NCI-H524 treated with DMSO at 0.1 percent for 48 hours (cell line): Measurements from ENCODE around the gene ROR2.

Experiments
- DNase-seq: peaks from one replicate; lab custom pipeline; 2025; lab: John Stamatoyannopoulos, UW

ROR2 gene

GRCh38 chr9:91841591-91841990 is 108.4 kb downstream of the ROR2 start:
- DNase-seq: no peak

DNA sequence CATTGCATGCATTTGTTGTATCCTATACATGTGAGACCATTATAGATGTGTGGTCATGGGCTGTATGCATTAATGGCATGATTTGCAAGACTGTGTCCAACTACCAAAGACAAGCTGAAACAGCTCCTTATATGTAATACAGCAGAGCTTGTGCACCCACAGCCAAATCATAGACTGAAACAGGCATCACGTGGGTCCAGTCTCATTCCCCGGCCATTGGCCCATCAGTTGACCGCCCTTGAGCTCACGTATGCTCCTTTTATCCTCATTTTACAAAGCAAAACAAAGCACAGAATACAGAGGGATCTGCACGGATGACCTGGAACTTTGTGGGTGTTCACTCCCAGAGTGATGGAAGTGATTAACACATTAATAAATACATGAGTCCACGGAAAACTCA is 109.1 kb downstream of the ROR2 start:
- DNase-seq: no peak

GRCh38 chr9:91840469-91840868 is 109.6 kb downstream of the ROR2 start:
- DNase-seq: no peak

DNA sequence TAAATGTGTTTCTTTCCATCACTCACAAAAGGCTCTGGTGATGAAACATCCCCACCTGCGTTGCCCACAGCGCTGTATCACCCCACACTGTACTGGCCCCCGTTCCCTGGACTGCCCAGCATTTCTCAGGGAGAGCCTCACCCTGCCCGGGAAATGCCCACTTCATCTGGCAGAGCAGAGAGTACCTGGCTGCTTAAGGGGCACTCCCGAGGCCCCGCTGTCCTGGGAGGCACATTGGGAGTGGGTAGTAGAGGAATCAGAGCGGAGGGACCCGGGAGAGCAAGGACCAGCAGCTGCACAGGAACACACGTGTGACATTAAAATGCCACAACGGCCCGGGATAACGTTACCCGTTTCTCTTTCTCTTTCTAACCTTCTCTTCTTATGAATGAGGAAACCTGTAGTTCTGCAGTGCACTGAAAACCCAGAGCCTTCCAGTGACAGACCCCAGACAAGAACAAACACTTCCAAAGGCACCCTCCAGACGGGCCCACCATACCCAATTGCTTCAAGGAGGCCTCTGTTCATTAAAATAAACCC is 110.0 kb downstream of the ROR2 start:
- DNase-seq: no peak

DNA sequence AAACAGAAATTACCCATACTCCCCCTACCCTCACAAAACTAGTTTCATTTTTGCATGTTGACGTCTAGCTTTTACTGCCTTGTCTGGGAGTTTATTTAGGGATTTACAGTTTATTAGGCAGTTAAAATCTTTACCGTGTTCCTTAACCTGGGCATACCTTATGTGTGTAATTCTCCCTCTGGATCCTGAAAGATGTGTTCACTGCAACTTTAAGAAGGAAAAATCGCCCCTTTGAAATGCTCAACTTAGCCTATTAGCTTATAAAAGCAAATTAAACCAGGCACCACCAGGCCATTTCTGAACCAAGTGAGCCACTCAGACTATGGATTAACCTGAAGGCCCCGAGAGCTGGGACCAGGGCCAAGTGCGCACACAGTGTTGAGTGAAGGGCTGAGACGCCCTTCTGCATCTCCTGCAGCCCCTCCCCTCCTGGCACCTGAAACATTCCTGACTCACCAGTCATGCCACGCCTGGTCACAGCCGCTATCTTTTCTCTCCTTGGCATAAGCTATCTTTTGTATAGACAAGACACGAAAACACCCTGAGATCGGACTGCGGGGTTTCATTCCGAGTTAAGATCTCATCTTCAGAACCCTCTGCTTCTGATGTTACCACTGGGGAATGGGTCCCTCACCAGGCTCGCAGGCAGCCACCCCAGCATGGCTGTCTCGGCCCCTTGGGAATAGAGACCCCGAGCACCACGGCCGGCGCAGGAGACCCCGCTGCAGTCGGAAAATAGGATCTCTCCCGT is 111.9 kb downstream of the ROR2 start:
- DNase-seq: peak; percentile 47

GRCh38 chr9:91836515-91836914 is 113.5 kb downstream of the ROR2 start:
- DNase-seq: no peak

DNA sequence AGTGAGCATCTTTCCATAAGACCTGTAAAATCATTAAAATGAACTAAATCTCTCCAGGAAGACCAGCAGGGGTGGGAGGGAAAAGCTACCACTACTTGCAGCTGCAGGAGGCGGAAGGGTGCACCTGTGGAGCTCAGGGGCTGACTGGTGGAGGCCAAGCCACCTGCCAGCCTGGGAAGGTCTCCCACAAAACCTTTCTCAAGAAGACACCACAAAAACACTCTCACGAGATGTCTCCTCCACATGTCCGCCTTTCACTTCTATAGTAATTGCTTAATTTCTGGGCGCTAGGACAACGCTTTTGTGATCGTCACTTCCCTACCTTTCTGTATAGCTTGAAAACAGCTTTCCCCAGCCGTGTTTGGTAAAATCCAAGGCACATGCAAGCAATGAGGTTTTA is 114.4 kb downstream of the ROR2 start:
- no peak for DNase-seq

DNA sequence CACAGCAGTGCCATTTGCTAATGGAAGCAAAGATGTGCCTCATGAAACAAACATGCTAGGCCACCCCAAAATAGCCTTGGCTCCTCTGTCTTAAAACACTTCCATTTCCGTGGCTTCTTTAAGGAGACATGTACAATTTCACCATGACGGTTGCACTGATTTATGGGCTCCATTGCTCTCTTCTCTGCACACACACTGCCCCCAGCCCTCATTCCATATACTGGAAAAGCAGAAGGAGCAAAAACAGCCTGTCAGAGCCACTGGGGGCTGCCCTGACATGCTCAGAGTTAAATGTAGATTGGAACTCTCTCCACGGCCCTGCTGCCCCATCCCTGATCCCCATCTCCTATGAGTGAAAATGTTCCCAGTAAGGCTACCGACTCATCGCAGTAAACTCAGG is 114.8 kb downstream of the ROR2 start:
- no peak for DNase-seq

GRCh38 chr9:91834740-91835139 is 115.3 kb downstream of the ROR2 start:
- DNase-seq: no peak

DNA sequence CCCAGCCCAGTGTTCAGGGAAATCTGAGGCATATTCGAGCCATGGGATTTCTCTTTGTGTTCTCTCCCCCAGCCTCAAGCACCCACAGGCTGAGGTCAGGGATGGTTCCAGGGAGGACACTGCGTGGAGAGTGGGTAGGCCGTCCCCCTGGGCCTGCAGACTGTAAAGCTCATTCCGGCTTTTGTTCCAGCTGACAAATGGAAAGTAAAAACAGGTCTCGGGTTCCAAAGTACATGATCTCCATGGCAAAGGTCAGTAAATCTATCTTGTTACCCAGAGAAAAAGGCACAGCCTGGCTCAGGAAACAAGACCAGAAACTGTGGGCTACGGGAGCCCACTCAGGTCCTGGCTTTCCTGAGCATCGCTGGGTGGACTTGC is 116.2 kb downstream of the ROR2 start:
- DNase-seq: no peak

DNA sequence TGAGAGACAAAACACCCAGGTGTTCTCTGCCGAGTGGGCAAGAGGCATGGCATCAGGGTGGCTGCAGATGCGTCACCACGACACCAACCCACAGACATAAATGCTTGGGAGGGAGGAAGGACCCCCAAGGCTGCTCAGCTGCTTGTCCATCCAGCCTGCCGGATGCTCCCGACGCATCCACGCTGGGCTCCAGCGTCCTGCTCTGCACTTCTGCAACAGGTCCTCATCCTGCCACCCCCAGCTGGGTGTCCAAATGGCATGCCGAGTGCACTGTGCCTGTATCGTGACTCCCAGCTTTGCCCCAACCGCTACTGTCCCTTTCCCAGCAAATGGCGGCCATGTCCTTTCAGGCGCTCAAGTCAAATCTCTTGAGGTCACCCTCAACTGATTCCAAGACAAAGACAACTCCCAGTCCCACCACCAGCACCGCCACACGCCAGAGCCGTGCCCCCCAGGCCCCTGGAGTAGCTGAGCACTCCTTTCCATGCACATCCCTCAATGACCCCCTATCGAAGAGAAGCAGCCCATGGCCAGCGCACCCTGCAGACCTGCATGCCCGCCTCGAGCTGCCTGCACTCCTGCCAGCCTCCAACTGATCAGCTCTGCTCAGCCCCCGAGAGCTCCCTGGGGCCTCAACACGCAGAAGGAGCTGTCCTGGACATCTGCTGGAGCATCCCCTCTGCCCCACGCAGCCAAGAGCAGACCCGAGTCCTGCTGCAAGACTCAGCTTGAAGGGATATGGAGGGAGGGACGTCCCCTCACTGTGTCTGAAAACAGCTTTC is 116.7 kb downstream of the ROR2 start:
- no peak for DNase-seq

GRCh38 chr9:91832322-91832721 is 117.7 kb downstream of the ROR2 start:
- DNase-seq: no peak

DNA sequence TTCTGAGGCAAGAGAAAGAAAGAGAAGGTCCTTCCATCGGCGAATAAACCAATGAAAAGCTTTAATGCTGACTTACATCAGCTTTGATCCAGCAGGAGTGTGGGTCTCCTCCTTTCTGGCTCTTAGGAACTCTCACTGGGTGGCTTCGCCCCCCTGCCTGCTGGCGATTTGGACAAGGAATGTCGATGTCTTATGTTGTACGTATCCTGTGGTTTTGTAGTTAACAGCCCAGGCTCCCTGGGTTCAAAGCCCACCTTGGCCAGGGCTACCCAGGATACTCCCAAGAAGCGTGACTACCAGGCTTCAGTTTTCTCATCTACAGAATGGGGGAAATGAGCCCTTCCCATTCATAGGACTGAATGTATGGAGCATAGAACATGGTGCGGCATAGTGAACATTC is 124.2 kb downstream of the ROR2 start:
- DNase-seq: no peak

DNA sequence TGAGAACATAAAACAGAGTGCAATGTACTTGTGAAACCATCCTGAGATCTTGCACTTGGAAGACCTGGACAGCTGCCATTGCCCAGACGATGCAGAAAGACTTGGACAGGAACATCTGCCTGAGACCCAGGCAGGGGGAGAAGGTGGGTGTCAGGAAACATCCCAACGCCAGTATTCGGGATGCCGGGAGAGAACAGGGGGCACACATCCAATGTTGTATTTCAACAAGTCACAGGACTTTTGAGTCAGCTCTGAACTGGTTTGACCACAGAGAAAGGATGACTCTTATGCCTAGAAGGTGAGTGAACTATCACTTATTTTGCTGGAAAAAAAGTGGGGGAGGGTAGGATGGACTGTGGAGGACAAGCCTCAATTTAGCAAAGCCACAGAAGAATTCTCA is 124.6 kb downstream of the ROR2 start:
- DNase-seq: no peak

- DNase-seq: no peak
Measured at GRCh38 chr9:91824601-91825305, 125.3 kb downstream of the ROR2 start.

- DNase-seq: no peak
Measured at GRCh38 chr9:91824151-91824550, 125.9 kb downstream of the ROR2 start.

DNA sequence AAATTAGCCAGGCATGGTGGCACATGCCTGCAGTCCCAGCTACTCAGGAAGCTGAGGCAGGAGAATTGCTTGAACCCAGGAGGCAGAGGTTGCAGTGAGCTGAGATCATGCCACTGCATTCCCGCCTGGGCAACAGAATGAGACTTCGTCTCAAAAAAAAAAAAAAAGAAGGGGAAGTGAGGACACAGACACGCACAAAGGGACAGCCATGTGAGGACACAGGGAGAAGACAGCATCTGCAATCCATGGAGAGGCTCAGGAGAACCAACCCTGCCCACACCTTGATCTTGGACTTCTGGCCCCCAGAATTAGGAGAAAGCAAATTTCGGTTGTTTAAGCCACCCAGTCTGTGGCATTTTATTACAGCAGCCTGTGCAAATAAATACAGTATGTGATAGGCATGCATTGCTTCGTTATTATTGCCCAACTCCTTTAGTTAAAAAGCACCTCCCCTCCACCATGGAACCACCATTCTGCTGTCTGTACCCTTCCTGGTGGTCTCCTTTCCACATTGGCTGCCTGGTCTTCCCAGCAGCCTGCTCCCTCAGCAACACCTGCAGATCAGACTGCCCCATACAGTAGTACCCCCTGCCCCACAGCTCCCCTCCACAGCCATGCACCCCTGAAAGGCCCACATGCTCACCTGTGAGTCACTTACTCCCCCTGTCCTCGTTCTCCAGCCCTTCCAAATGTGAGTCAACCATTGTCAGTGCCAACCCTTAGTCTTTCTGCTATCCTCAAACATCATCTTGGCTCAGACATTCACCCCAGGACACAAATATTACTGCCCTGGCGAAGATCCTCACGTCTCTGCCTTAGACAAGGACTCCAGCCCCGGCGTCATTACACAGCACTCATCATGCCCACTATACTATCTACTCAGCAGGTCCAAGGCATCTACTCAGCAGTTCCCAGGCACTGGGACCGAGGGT is 128.8 kb downstream of the ROR2 start:
- no peak for DNase-seq

DNA sequence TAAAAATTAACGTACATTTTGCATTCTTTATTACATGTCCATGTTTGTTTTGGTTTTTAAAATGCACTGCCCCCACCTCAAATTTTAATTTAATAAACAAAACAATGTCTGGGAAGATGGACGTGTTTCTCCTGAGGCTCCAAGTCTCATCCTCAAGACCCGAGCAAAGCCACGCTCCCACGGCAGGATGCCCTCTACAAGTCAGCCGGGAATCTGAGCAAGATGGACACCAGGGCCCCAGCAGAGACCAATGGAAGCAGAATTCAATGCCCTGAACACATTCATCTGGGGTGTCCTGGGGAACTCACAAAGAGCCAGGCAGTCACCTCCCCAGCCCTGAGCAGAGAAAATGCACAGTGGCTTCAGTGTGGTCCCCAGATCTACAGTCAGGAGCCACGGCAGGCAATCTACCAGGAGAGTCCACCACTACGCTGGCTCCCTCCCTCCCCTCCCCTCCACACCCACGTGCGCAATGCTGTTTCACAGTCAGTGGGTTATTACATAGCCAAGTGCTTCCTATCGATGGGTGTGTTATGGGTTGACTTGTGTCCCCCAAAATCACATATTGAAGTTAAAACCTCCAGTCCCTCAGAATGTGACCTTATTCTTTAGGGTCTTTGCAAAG is 129.8 kb downstream of the ROR2 start:
- DNase-seq: no peak

GRCh38 chr9:91818647-91819403 is 131.2 kb downstream of the ROR2 start:
- no peak for DNase-seq

DNA sequence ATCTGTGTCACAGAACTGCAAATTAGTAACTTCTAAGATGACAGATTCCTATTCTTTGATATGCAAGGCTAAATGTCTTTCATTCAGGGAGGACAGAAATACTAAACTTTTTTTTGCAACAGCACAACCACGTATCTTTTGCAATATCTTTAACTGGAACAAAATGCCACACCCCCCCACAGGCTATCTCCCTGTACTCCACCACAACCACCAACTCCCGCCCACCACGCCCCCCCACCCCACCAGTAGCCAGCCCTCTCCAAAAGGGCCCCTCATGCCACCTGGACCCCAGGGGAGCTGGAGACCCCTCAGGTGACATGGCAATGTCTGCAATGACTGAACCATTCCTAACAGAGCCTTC is 131.8 kb downstream of the ROR2 start:
- DNase-seq: no peak
